H1 (cell line): ENCODE measurements around the gene ADAT3. TPM values are rescaled to one million over a fixed set of nuclear protein-coding genes. Genes with fewer than 3 reads are reported as not detected.

Source experiments
- CTCF ChIA-PET: fragments of 300-600 bp; sonication (Branson Sonifier 250); formaldehyde crosslinking; loops from one replicate; lab custom pipeline; 2021; ENCODE audit not compliant: partially characterized antibody; lab: Charles Lee
- POLR2A ChIA-PET: fragments of 300-600 bp; sonication (Branson Sonifier 250); formaldehyde crosslinking; loops from one replicate; lab custom pipeline; 2021; ENCODE audit warnings: inconsistent platforms; ENCODE audit not compliant: partially characterized antibody; lab: Charles Lee
- DNase-seq, 2 experiments: peaks; one replicate each; pipeline versions ENCODE4 v3.0.0 to v3.0.0-alpha.2; 2010 to 2022; ENCODE audit warnings: low spot score in 2 of 2, low read depth in 1 of 2, mixed read lengths in 1 of 2
- FAIRE-seq: peaks from 2 replicates; lab custom pipeline; 2011; peaks lifted over from hg19 to GRCh38; lab: Jason Lieb, UNC
- H2AFZ ChIP-seq: 2 replicates; pipeline ENCODE4 v1.8.1; 2012; ENCODE audit warnings: low read length, inconsistent platforms
- H2AK5ac ChIP-seq: 2 replicates; pipeline ENCODE4 v1.6.1; 2013; ENCODE audit warnings: low read depth, low read length
- H2BK120ac ChIP-seq: replicated peaks from 2 replicates; pipeline ENCODE3; 2013; ENCODE audit warnings: low read depth, low read length, inconsistent platforms
- H2BK12ac ChIP-seq: 2 replicates; pipeline ENCODE4 v1.6.1; 2013; ENCODE audit warnings: low read depth, low read length
- H2BK15ac ChIP-seq: 2 replicates; pipeline ENCODE4 v1.6.1; 2013; ENCODE audit warnings: low read length
- H2BK20ac ChIP-seq: 2 replicates; pipeline ENCODE4 v1.6.1; 2013; ENCODE audit warnings: low read length
- H2BK5ac ChIP-seq: 2 replicates; pipeline ENCODE4 v1.6.1; 2013; ENCODE audit warnings: low read depth, low read length
- H3K14ac ChIP-seq: 2 replicates; pipeline ENCODE4 v1.6.1; 2013; ENCODE audit warnings: inconsistent platforms; ENCODE audit not compliant: insufficient read length
- H3K18ac ChIP-seq: 2 replicates; pipeline ENCODE4 v1.6.1; 2013; ENCODE audit warnings: low read length; ENCODE audit errors: extremely low read depth
- H3K23ac ChIP-seq: 2 replicates; pipeline ENCODE4 v1.6.1; 2013; ENCODE audit warnings: inconsistent platforms; ENCODE audit not compliant: insufficient read length
- H3K23me2 ChIP-seq: 2 replicates; pipeline ENCODE4 v1.6.1; 2013; ENCODE audit warnings: low read depth, low read length
- H3K27ac ChIP-seq: 2 replicates; pipeline ENCODE4 v1.6.1; 2011; ENCODE audit warnings: low read depth, low read length, inconsistent platforms
- H3K27me3 ChIP-seq, 4 experiments: replicated peaks in 1 of 4; 1 replicate in 1 of 4; 2 replicates in 3 of 4; pipeline versions ENCODE4 v1.6.1 to v1.8.1; 2011 to 2013; ENCODE audit warnings: low read length in 3 of 4, mild to moderate bottlenecking in 3 of 4, inconsistent platforms in 2 of 4, mixed read lengths in 2 of 4, moderate library complexity in 1 of 4; ENCODE audit not compliant: control insufficient read depth in 3 of 4, insufficient read depth in 3 of 4; ENCODE audit errors: extremely low read depth in 1 of 4
- H3K36me3 ChIP-seq, 4 experiments: 2 replicates each; pipeline versions ENCODE4 v1.6.1 to v1.8.1; 2011 to 2013; ENCODE audit warnings: mild to moderate bottlenecking in 4 of 4, low read length in 3 of 4, moderate library complexity in 2 of 4, control low read depth in 1 of 4, inconsistent platforms in 1 of 4; ENCODE audit not compliant: insufficient read depth in 4 of 4, control insufficient read depth in 2 of 4
- H3K4ac ChIP-seq: replicated peaks from 2 replicates; pipeline ENCODE3; 2013; ENCODE audit warnings: low read length, low read depth, mixed read lengths, inconsistent platforms; ENCODE audit not compliant: insufficient read length
- H3K4me1 ChIP-seq, 4 experiments: replicated peaks in 1 of 4; 1 replicate in 1 of 4; 2 replicates in 3 of 4; pipeline versions ENCODE4 v1.6.1 to v1.8.1; 2011 to 2013; ENCODE audit warnings: low read length in 3 of 4, inconsistent platforms in 2 of 4, mixed read lengths in 1 of 4; ENCODE audit not compliant: insufficient read depth in 4 of 4, control insufficient read depth in 3 of 4
- H3K4me2 ChIP-seq, 2 experiments: 2 replicates each; pipeline versions ENCODE4 v1.6.1 to v1.8.1; 2011 to 2013; ENCODE audit warnings: low read depth in 2 of 2, low read length in 2 of 2, control low read depth in 1 of 2, inconsistent platforms in 1 of 2, mild to moderate bottlenecking in 1 of 2; ENCODE audit not compliant: insufficient read depth in 1 of 2
- H3K4me3 ChIP-seq, 4 experiments: fragments of 200-600, 300-600 bp in 1 of 4; sonication (generic), shearing (Covaris generic), sonication (Bioruptor Twin) in 1 of 4; 2 replicates each; pipeline versions ENCODE4 v1.5.1 to v1.8.1; 2011 to 2016; ENCODE audit warnings: low read length in 4 of 4, low read depth in 3 of 4, control low read depth in 2 of 4, inconsistent platforms in 2 of 4, mild to moderate bottlenecking in 2 of 4, mixed read lengths in 1 of 4, moderate library complexity in 1 of 4; ENCODE audit not compliant: insufficient read depth in 2 of 4; ENCODE audit errors: extremely low read depth in 1 of 4
- H3K56ac ChIP-seq: replicated peaks from 2 replicates; pipeline ENCODE3; 2013; ENCODE audit warnings: low read depth, mild to moderate bottlenecking, mixed read lengths, low read length, inconsistent platforms; ENCODE audit not compliant: insufficient read length
- H3K79me1 ChIP-seq: 2 replicates; pipeline ENCODE4 v1.6.1; 2013; ENCODE audit warnings: low read depth, low read length, control low read depth
- H3K79me2 ChIP-seq, 2 experiments: 2 replicates each; pipeline versions ENCODE4 v1.6.1 to v1.8.1; 2012 to 2013; ENCODE audit warnings: low read length in 2 of 2, mild to moderate bottlenecking in 2 of 2, inconsistent platforms in 1 of 2; ENCODE audit not compliant: insufficient read depth in 2 of 2, control insufficient read depth in 1 of 2
- H3K9ac ChIP-seq, 4 experiments: replicated peaks in 1 of 4; 1 replicate in 1 of 4; 2 replicates in 3 of 4; pipeline versions ENCODE4 v1.6.1 to v1.8.1; 2011 to 2013; ENCODE audit warnings: low read depth in 3 of 4, low read length in 3 of 4, control low read depth in 2 of 4, mild to moderate bottlenecking in 2 of 4, moderate library complexity in 2 of 4, inconsistent platforms in 1 of 4; ENCODE audit errors: extremely low read depth in 1 of 4
- H3K9me3 ChIP-seq, 2 experiments: 2 replicates each; pipeline versions ENCODE4 v1.6.1 to v1.8.1; 2012 to 2013; ENCODE audit warnings: mild to moderate bottlenecking in 2 of 2, moderate library complexity in 2 of 2, control low read depth in 1 of 2, inconsistent platforms in 1 of 2, low read depth in 1 of 2, low read length in 1 of 2, mixed read lengths in 1 of 2; ENCODE audit not compliant: insufficient read depth in 2 of 2
- H4K20me1 ChIP-seq, 2 experiments: replicated peaks in 1 of 2; 2 replicates each; pipeline versions ENCODE3 to v1.8.1; 2011 to 2013; ENCODE audit warnings: inconsistent platforms in 2 of 2, low read length in 2 of 2, mild to moderate bottlenecking in 1 of 2; ENCODE audit not compliant: insufficient read depth in 2 of 2, control insufficient read depth in 1 of 2
- H4K5ac ChIP-seq: 2 replicates; pipeline ENCODE4 v1.6.1; 2013; ENCODE audit warnings: low read length, low read depth, mixed read lengths, inconsistent platforms; ENCODE audit not compliant: insufficient read length
- H4K8ac ChIP-seq: 2 replicates; pipeline ENCODE4 v1.8.0; 2013; ENCODE audit warnings: mild to moderate bottlenecking, moderate library complexity, low read length, inconsistent platforms; ENCODE audit not compliant: insufficient read depth; ENCODE audit errors: extremely low read depth
- H4K91ac ChIP-seq: replicated peaks from 2 replicates; pipeline ENCODE3; 2013; ENCODE audit warnings: low read length, mixed read lengths, inconsistent platforms; ENCODE audit not compliant: insufficient read length
- CTBP2 ChIP-seq: IDR thresholded peaks from 2 replicates; pipeline ENCODE4 v1.7.0; 2011; ENCODE audit warnings: borderline replicate concordance, mild to moderate bottlenecking, moderate library complexity, mixed read lengths, low read length; ENCODE audit not compliant: insufficient read depth, insufficient read length
- SRF ChIP-seq: IDR thresholded peaks from 2 replicates; pipeline ENCODE4 v1.6.1; 2011; ENCODE audit warnings: mild to moderate bottlenecking, low read depth, low read length, moderate library complexity
- USF2 ChIP-seq: IDR thresholded peaks from 2 replicates; pipeline ENCODE4 v1.6.1; 2011; ENCODE audit warnings: low read length, improper control_type of control experiment
- WGBS, 2 experiments: shearing (Covaris generic) in 1 of 2; methylation state at CpG; one replicate each; pipeline versions ENCODE4 v1.1.6 to v1.1.7; 2013 to 2015; ENCODE audit warnings: low lambda C conversion rate in 2 of 2, mixed read lengths in 2 of 2, inconsistent platforms in 1 of 2, low coverage in 1 of 2, missing lambda C conversion rate in 1 of 2; ENCODE audit not compliant: insufficient replicate concordance in 2 of 2, insufficient coverage in 1 of 2, insufficient read length in 1 of 2; ENCODE audit errors: extremely low coverage in 1 of 2, missing lambda C conversion rate in 1 of 2; 5-methylcytosine and 5-hydroxymethylcytosine counted together
- polyA plus RNA-seq, 7 experiments: library from polyadenylated mRNA; depleted of rRNA in 3 of 7; stranded (reverse) in 5 of 7; unstranded in 2 of 7; fragments of >200 nt in 5 of 7; fragments of 200-250 nt in 2 of 7; gene quantifications; 1 replicate in 5 of 7; 2 replicates in 1 of 7; 4 replicates in 1 of 7; pipeline versions ENCODE4 v1.2.1 to v1.2.3, GENCODE V29; 2011 to 2013; ENCODE audit warnings: missing spikeins in 2 of 7, mixed read lengths in 2 of 7
- total RNA-seq: library from RNA; stranded (reverse); fragmentation: NEBNext Ultra II Directional; extraction: Animal tissue kit (Norgen Biotek cat#: 25700); gene quantifications from 2 replicates; pipeline ENCODE4 v1.2.1, GENCODE V29; 2021

The ADAT3 gene
- total and polyA plus RNA-seq, 2 of the 8 experiments (the other 6 are each of a cell fraction or from before 2014, with no cell fraction given) = 5.4 to 10.8 TPM

GRCh38 chr19:1874554-1875185, 30.5 kb upstream of the ADAT3 start:
- peak overlapping the region; percentile 89 to 99 for H3K4me2 ChIP-seq
- H3K14ac ChIP-seq = no peak overlapping the region
- H3K4me3 ChIP-seq = peak overlapping the region; percentile 86 to 91 (median 88); a peak in 7 of 8 replicates
- POLR2A ChIA-PET = interaction anchor here (0.9 to 2.6 kb wide), 5 partner anchors 8 to 29 kb away, joined by 3 to 13 read pairs (median 9); partner anchors contain the start of gene ABHD17A
- H3K56ac ChIP-seq = no peak overlapping the region
- no peak overlapping the region for H3K23ac ChIP-seq
- no peak for DNase-seq
- peaks cover 0 to 7% of the 10 kb centered on the region in 2 experiments for H4K20me1 ChIP-seq
- H2BK15ac ChIP-seq = no peak overlapping the region
- peak overlapping the region in 1 of 4 experiments; percentile 39; a peak in 1 of 7 replicates for H3K9ac ChIP-seq
- CTCF ChIA-PET = interaction anchor here (0.6 to 2.4 kb wide), 5 partner anchors 10 to 177 kb away, joined by 3 to 12 read pairs (median 3); no protein-coding TSS in a partner anchor
- FAIRE-seq = peak; percentile 50
- H4K8ac ChIP-seq = no peak overlapping the region
- no peak overlapping the region for H3K18ac ChIP-seq
- H4K5ac ChIP-seq = no peak overlapping the region
- H3K79me2 ChIP-seq = peaks cover 0 to 33% of the 10 kb centered on the region in 2 experiments; a peak in 3 of 4 replicates
- no peak overlapping the region for H2BK5ac ChIP-seq
- H3K79me1 ChIP-seq = peaks cover 4% of the 10 kb centered on the region
- TF ChIP-seq USF2 (no peak), CTBP2 (no peak), SRF (no peak)
- no peak overlapping the region for H2BK120ac ChIP-seq
- no peak overlapping the region for H4K91ac ChIP-seq
- no peak overlapping the region for H2BK12ac ChIP-seq
- H2AFZ ChIP-seq = no peak overlapping the region
- H3K4me1 ChIP-seq = peaks cover 0 to 7% (median 2%) of the 10 kb centered on the region in 4 experiments; a peak in 5 of 7 replicates
- H2AK5ac ChIP-seq = no peak overlapping the region
- H3K23me2 ChIP-seq = peaks cover 14% of the 10 kb centered on the region
- H2BK20ac ChIP-seq = no peak overlapping the region
- no peak overlapping the region for H3K4ac ChIP-seq
- H3K9me3 ChIP-seq = no peaks in the 10 kb centered on the region
- WGBS, 2 experiments = 56% methylated on average over 16 of the region's 16 CpGs; no CpG with 5 or more reads in 1 of the 2 experiments
- H3K36me3 ChIP-seq = no peaks in the 10 kb centered on the region
- H3K27ac ChIP-seq = no peak overlapping the region
- H3K27me3 ChIP-seq = no peaks in the 10 kb centered on the region
